EH (cell line): ENCODE results near the gene SPIN2B.

Experiments used
- DNase-seq: peaks from one replicate; pipeline ENCODE4 v3.0.0-alpha.2; 2015; ENCODE audit warnings: low read depth

Gene SPIN2B

DNA sequence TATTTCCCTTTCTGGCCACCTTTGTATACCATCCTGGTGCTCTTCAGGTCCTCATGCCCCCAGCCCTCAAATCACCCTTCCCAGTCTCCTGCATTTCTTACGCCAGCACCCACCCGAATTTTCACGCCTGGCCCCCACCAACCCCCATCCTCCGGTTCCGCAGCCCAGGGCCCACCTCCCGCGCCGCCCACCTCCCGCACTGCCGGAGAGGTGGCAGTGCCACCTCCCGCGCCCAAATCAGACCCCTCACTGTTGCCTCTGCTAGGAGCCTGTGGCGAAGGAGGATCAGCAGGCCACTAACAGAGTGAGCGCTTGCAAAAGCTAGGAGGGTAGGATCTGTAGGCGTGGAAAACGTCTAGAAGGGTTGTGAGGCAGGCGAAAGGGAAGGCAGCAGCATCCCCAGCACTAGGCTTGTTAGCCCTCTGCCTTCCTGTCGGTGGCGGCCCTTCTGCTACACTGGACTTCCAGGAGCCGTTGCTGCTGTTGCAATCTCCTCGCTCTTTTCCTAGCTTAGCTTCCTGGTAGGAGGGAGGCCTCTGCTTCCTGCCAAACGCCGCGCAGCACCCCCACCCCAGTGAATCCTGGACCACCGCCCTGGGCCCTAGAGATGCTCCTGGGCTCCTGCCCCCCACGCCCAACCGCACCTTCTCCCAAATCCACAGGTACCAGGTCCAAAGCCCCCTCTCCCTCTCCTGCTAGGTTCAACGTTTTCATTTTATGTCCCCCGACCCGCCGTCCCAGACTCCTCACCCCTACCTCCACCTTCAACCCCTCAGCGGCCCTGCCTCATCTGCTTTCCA, 51.0 kb downstream of the SPIN2B start:
- DNase-seq = no peak
